WI38 (cell line): Measurements from ENCODE around the gene DSG3.
"Not testable (repeated sequence)": the region's sequence is repeated elsewhere in the genome, so short reads cannot be mapped to it uniquely, and the experiment has no call there.

Source experiments
- H3K4me3 ChIP-seq: 2 replicates; pipeline ENCODE4 v1.5.1; 2011; ENCODE audit warnings: low read depth, mild to moderate bottlenecking, control low read depth, low read length
- TF ChIP-seq, protein P1 (sequence below): IDR thresholded peaks from 2 replicates; pipeline ENCODE4 v1.5.1; 2012; ENCODE audit warnings: low read depth, mild to moderate bottlenecking, control low read depth, low read length

DSG3 gene

DNA sequence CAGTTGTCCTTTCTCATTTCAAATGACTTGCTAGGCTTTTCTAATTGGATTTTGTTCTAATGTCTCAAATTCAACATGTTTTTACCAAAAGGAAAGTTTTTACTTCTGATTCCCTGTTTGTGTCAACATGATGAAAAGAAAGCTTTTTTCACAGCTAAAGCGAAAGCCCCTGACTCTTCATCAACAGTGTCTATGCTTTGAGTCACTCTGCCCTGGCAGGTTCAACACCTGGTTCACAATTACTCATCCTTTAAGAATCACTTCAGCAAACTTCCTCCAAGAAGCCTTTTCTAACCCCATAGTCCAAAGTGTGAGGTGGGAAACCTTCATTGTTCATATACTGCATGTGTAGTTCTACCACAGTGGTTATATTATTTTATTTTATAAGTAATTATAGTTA is 42.8 kb downstream of the DSG3 start:
- TF ChIP-seq, protein P1, sequence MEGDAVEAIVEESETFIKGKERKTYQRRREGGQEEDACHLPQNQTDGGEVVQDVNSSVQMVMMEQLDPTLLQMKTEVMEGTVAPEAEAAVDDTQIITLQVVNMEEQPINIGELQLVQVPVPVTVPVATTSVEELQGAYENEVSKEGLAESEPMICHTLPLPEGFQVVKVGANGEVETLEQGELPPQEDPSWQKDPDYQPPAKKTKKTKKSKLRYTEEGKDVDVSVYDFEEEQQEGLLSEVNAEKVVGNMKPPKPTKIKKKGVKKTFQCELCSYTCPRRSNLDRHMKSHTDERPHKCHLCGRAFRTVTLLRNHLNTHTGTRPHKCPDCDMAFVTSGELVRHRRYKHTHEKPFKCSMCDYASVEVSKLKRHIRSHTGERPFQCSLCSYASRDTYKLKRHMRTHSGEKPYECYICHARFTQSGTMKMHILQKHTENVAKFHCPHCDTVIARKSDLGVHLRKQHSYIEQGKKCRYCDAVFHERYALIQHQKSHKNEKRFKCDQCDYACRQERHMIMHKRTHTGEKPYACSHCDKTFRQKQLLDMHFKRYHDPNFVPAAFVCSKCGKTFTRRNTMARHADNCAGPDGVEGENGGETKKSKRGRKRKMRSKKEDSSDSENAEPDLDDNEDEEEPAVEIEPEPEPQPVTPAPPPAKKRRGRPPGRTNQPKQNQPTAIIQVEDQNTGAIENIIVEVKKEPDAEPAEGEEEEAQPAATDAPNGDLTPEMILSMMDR, result no peak
- H3K4me3 ChIP-seq, result no peak overlapping the region

DNA sequence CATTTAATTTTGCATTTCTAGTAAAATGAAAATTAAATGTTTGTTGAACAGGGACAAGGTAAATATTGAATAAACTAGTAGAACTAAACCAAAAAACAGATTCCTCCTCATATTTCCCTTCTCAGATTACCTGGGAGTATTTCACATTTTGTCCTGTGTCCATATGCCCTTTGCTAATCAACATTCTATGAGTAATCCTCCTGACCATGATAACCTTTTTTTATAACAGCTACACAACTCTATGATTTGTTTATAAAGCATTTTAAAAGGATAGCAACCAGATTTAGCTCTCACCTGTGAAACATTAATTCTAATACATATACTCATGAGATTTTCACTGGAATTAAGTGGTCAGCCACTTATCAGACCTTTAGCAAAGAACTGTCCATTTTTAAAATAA is 43.3 kb downstream of the DSG3 start:
- H3K4me3 ChIP-seq, result no peak overlapping the region
- TF ChIP-seq, protein P1, result no peak

DNA sequence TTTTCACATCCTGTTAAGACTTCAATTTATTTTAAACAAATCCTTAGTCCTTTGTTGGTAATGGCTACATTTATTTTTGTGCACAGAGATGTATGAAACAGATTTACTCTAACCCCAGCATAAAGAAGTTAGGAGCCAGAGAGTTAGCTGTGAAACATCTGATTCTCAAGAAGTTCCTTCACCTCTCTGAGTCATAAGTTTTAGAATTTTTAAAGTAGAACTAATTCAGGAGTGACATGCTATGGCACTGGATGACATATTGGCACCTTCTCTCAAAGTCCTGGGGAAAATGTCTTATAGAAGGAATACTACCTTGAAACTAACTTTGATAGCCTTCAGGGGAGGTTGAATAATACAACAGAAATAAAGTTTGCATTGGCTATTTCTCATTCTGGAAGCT is 44.0 kb downstream of the DSG3 start:
- TF ChIP-seq, protein P1, result no peak
- no peak overlapping the region for H3K4me3 ChIP-seq

DNA sequence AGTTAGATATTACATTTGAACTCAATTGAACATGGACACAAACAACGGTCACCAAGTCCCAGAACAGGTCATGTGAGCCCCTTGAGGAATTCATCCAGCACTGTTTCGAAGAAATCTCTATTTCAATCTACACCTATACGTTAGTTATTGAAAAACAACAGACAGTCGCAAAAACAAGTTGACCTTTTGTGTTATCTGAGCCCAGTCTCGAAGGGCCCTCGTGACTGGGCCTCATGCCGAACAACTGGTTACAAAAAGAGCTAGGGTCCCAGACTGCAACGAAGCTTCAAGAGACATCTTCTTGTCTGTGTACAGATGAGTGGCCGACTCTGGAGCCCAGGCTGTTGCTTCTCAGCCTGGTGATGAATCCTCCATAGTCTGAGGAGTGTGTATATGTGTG is 45.1 kb downstream of the DSG3 start:
- TF ChIP-seq, protein P1, result no peak
- no peak overlapping the region for H3K4me3 ChIP-seq

DNA sequence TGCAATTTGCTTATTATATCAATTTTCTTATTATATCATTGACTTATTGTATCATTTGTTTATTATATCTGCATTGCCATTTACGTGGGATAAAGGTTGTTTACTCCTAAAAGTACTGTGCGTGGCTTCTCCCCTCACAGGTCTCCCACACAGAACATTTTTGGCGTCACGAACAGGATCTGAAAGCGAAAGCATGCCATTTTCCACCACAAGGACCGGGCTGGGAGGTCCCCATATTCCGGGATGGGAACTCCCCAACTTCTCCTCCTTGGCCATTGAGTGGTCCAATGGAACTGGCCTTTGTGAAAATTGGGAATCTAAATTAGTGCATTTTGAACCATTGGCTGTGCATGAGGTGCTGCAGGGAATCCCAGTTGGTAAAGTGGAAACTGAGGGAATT is 45.6 kb downstream of the DSG3 start:
- TF ChIP-seq, protein P1, result no peak
- H3K4me3 ChIP-seq, result no peak overlapping the region

DNA sequence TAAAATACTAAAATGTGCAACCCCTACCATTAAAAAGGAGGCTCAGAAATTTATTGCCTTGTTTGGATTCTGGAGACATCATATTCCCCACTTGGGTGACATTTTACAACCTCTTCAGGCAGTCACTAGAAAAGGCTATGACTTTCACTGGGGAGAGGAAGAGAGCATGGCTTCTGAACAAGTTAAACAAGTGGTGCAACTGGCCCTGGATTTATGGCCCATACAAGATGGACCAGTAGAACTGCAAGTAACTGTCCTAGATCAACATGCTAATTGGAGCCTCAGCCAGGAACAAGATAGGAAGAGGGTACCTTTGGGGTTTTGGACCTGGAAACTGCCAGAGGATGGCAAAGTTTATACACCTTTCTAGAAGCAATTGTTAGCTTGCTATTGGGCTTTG is 46.4 kb downstream of the DSG3 start:
- TF ChIP-seq, protein P1, result no peak

DNA sequence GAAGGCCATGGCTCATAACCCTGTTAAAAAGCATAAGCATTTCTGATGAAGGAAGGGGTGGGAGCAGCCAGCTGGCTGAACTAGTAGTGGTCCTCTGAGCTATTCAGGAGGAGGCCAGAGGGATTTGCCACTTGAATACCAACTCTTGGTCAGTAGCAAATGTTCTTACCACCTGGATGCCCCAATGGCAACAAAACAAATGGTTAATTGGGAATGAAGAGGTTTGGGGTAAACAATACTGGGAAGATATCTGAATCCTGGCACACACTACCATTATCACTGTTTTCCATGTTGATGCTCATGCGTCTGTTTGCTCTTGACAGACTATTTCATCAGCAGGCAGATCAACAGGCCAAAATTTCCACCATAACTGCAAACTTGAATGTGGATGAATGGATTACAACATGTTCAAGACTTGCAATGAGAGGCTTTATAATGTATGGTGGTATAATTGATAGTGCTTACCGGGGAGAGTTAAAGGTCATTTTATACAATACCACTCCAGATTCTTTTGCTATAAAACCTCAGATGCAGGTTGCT is 47.2 kb downstream of the DSG3 start:
- not testable (repeated sequence) for H3K4me3 ChIP-seq

More for the DNA sequence above, 46.4 kb downstream of the DSG3 start:
- H3K4me3 ChIP-seq, result no peak overlapping the region

DNA sequence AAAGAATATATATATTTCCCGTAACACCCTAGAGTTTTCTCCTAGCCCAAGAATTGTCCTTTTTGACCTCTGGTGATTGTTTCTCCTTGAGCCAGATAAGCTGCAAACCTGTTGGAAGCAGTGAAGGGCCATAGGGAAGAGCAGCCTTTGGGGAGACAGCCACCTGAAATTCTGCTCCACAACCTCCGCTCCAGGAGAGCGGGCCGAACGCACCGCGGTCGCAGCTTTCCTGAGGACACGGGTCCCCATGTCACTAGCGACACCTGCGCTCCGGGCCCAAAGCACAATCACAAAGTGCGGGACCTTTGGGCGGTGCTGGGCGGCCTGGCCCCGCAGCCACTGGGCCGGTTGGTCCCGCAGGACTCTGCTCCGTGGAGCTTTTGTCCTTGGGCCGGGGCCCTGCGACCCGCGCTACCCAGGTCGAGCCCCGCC is 49.9 kb downstream of the DSG3 start:
- H3K4me3 ChIP-seq, result no peak overlapping the region
- TF ChIP-seq, protein P1, result no peak
